NT2/D1 (cell line): Measurements from ENCODE around the gene CXCR5.

ENCODE experiments used
- SUZ12 ChIP-seq: IDR thresholded peaks from 2 replicates; pipeline ENCODE4 v1.6.1; 2011; ENCODE audit not compliant: insufficient read length, insufficient read depth; ENCODE audit errors: extremely low read depth
- YY1 ChIP-seq: IDR thresholded peaks from 2 replicates; pipeline ENCODE4 v1.6.1; 2011; ENCODE audit not compliant: insufficient read length, insufficient read depth
- ZNF274 ChIP-seq: IDR thresholded peaks from 2 replicates; pipeline ENCODE4 v1.6.1; 2011; ENCODE audit warnings: mild to moderate bottlenecking, low read depth, low read length

DNA sequence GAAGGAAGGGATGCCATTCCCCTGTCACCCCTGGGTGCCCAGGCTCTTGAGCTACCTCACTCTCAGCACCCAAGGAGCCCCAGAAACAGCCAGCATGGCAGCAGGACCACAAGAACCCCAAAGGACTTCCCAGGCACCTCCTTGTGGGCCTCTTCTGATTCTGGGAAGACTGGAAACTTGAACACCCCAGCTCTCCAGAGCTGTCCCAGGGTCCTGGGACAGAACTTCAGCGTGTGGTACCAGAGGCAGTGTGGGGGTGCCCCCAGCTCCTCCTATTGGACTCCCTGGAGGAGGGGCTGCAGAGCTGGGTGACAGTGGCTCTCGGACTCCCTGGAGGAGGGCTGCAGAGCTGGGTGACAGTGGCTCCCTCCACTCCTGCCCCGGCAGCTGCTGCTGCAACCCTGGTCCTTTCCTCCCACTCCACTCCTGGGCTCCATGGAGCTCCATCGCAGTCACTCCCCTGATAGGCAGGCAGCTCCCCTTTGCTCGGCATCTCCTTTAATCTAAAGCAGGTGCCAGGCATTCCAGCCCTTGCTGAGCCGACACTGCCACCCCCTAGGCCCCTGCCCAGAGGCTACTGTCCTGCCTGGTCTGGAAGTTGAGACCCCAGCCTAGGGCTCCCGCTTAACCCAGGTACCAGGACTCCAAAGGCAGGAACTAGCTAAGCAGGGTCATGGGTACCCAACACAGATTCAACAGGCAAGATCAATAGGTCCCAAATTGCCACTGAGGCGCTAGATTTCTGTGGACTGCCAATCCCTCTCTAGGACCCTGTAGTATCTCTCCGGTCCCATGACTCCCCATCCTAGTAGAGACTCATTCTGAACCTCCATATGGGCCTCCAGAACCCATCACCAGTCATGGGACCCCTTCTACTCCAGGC is 39.3 kb downstream of the CXCR5 start:
- TF ChIP-seq YY1 (no peak), SUZ12 (no peak), ZNF274 (no peak)
